Muscle of arm (tissue), 12 donors: Measurements from ENCODE around the gene DIP2B. TPM values are rescaled to one million over a fixed set of nuclear protein-coding genes. Genes with fewer than 3 reads are reported as not detected.
"Not testable (repeated sequence)": the region's sequence is repeated elsewhere in the genome, so short reads cannot be mapped to it uniquely, and the experiment has no call there.

Experiments used
- DNase-seq: peaks from one replicate; pipeline ENCODE4 v3.0.0-alpha.2; 2013
- polyA plus RNA-seq, 12 donors: library from polyadenylated mRNA; unstranded; fragments of 120-200 nt; gene quantifications; one replicate each; pipeline ENCODE4 v1.2.1, GENCODE V29; 2013; ENCODE audit not compliant: insufficient read length in 12 of 12

Gene DIP2B
- polyA plus RNA-seq, 12 donors: 15.2 to 25.8 (median 21.5) TPM; not detected in 1

DNA sequence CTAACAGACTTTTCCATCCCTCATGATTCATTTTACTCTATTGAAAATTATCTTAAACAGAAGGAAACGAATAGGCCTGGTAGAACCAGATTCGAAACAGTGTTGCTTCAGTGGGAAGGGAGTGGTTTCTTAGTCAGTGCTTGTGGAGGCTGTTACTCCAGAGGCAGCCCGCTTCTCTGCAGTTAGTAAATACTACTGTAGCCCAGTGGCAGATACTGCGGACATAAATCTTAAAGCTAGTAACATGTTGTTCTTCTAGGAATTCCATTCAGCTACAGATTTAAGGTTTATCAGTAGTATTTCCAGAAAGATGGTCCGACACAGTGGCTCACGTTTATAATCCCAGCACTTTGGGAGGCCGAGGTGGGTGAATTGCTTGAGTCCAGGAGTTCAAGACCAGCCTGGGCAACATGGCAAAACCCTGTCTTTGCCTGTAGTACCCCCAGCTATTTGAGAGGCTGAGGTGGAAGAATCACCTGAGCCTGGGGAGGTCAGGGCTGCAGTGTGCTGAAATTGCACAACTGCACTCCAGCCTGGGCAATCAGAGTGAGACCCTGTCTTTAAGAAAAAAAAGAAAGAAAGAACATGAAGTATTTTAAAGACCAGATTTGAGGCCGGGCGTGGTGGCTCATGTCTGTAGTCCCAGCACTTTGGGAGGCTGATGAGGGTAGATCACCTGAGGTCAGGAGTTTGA lies 45.9 kb downstream of the DIP2B start:
- DNase-seq: no peak

- DNase-seq: no peak
Observed at GRCh38 chr12:50551866-50552265, 47.1 kb downstream of the DIP2B start.

- no peak for DNase-seq
Observed at GRCh38 chr12:50554651-50555050, 49.9 kb downstream of the DIP2B start.

GRCh38 chr12:50555471-50555885 lies 50.7 kb downstream of the DIP2B start:
- no peak for DNase-seq

DNA sequence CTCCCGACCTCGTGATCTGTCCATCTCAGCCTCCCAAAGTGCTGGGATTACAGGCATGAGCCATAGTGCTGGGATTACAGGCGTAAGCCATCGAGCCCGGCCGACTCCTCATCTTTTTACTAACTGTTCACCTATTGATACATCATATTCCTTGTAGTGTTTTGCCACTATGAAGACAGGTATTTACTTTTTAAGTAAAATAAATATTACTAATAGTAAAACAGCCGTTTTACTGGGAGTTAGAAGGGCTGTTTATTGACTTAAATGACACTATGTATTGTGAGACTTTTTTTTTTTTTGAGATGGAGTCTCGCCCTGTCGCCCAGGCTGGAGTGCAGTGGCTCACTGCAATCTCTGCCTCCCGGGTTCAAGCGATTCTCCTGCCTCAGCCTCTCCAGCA lies 51.5 kb downstream of the DIP2B start:
- no peak for DNase-seq

GRCh38 chr12:50556796-50557195 lies 52.0 kb downstream of the DIP2B start:
- DNase-seq: not testable (repeated sequence)

- no peak for DNase-seq
Observed at GRCh38 chr12:50557421-50557820, 52.6 kb downstream of the DIP2B start.

- DNase-seq: no peak
Observed at GRCh38 chr12:50558970-50559369, 54.2 kb downstream of the DIP2B start.

DNA sequence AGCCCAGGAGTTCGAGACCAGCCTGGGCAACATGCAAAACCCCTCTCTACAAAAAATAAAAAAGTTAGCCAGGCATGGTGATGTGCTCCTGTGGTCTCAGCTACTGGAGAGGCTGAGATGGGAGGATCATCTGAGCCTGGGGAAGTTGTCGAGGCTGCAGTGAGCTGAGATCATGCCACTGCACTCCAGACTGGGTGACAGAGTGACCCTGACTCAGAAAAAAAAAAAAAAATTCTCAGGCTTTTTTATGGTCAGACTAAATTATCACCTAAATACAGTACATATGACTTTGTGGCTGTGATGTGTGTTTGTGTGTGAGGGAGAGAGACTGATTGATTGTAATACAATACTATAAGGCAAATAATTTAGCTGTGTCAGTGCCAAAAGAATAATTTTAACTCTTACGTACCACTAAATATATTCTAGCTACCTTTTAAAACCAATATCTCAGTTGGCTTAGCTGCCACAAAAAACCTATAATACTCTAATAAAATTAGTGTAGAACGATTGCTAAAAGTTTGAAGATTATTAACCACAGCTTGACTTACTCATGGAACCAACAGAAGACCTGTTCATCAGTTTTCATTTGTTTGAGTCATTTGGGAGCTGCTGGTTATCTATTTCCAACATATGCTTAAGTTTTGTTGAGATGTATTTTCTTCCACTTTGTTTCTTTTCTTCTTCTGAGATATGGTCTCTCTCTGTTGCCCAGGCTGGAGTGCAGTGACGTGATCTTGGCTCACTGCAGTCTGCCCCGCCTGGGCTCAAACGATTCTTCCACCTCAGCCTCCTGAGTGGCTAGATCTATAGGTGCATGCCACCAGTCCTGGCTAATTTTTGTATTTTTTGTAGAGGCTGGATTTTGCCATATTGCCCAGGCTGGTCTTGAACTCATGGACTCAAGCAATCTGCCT lies 58.0 kb downstream of the DIP2B start:
- no peak for DNase-seq

DNA sequence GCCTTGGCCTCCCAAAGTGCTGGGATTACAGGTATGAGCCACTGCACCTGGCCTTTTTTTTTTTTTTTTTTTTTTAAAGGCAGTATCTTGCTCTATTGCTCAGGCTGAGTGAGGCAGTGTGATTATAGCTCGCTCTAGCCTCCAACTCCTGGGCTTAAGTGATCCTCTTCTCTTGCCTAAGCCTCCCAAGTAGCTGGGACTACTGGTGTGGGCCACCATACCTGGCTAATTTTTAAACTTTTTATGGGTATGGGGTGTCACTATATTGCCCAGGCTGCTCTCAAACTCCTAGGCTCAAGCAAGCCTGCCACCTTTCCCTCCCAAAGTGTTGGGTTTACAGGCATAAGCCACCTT lies 58.6 kb downstream of the DIP2B start:
- no peak for DNase-seq

DNA sequence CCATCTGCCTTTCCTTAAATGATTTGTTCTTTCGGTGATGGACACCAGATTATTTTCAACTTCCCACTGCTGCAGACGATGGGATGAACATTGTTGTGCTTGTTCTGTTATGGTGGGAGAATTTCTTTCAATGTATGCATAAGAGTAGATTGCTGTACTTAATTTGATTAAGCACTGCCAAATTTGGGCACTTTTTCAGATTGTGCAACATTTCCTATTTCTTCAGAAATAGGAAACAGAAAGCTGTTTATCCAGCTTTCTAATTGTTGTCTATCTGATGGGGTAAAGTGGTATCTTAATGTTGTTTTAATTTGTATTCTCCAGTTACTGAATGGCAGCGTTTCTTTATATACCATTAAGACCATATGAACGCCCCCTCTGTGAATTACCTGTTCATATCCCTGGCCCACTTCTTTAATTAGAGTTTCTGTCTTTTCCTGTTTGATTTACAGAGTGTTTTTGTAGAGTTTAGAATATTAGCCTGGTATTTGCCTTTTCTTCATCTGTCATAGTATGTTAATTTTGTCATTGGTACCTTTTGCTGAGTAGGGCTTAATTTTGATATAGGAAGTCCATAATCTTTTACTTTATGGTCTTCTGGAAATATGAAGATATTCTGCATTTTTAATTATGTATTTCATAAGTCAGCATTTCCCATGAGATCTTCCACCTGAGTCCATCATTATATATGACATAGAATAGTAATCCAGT lies 59.6 kb downstream of the DIP2B start:
- DNase-seq: no peak

DNA sequence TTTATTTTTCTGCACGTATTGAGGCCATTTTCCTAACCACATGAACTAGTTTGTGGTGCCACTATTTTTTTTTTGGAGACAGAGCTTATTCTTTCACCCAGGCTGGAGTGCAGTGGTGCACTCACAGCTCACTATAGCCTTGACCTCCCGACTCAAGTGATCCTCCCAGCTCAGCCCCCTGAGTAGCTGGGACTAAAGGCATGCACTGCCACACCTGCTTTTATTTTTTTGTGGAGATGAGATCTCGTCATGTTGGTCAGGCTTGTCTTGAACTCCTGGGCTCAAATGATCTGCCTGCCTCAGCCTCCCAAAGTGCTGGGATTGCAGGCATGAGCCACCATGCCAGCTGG lies 60.1 kb downstream of the DIP2B start:
- DNase-seq: no peak

DNA sequence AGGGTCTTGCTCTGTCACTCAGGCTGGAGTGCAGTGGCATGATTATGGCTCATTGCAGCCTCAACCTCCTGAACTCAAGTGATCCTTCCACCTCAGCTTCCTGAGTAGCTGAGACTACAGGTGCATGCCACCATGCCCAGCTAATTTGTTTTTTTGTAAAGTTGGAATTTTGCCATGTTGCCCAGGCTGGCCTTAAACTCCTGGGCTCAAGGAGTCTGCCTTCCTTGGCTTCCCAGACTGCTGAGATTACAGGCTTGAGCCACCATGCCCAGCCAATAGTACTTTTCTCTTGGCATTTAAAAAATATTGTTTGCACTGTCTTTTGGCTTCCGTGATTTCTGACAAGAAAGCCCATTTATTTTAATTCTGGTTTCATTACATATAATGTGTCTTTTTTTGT lies 61.3 kb downstream of the DIP2B start:
- no peak for DNase-seq

DNA sequence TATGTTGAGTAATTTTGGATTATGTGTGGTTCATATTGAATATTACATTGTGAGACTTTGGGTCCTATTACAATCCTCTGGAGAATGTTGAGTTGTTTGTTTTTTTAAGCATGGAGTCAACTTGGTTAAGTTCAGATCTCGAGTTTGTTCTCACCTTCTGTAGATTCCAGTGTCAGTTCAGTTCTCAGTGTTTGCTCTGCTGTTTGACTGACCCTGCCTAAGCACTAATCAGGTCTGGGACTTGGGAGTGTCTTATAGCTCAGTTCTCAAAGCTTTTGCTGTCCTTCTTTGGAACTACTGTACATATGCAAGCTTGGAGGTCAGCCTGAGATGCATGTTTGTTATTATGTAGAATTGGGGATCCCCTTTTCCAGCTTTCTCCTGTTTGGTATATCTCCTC lies 63.1 kb downstream of the DIP2B start:
- DNase-seq: no peak

- no peak for DNase-seq
Observed at GRCh38 chr12:50568338-50569091, 63.7 kb downstream of the DIP2B start.

- DNase-seq: no peak
Observed at GRCh38 chr12:50569321-50569720, 64.5 kb downstream of the DIP2B start.

- no peak for DNase-seq
Observed at GRCh38 chr12:50569876-50570275, 65.1 kb downstream of the DIP2B start.

DNA sequence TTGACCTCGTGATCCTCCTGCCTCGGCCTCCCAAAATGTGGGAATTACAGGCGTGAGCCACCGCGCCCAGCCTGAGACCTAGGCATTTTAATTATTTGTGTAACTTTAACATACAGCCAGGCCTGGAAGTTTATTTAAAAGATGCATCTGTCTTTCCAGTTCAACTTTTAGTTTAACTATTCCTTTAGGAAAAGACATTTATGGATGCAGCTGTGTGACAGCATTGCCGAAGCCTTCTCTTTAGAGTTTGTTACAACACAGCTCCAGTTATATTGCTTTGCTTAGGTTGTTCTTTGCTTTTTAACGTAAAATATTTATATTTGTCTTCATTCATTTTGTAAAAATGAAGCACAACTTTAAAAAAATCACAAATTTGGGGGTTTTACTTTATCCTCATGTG lies 67.0 kb downstream of the DIP2B start:
- no peak for DNase-seq

DNA sequence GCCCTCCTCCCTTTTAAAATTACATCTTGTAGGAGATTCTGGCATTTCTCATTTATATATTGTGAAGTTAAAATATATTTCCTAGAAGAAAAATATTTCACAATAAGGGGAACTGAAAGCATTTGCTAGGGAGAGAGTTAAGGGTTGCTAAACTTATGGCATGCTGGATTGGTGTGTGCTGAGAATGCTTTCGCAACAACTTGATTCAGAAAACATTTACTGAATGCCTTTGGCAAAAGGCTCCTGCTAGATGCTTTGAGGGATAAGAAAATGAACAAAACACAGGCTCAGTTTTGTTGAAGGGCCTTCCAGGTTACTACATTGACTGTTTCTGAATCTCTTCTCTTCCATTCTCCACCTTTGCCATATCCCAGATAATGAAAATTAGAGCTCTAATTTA lies 67.5 kb downstream of the DIP2B start:
- peak; percentile 64 for DNase-seq

DNA sequence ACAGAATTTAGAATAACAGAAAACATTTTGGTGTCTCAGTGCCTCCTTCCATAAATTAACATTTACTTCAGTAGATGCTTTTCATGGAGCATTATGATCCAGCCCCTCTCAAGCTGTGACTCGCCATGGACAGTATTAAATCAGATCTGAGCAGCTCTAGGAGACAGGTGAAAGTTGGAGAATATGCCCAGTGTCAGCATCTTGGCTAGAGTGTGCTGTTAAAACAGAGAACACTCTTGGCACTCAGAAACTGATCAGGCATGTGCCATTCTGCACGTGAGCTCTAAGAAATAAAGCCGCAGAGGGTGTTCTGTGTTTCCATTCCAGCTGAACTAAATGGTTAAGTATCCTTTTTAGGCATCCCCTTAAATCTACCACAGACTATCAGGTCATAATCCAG lies 68.0 kb downstream of the DIP2B start:
- DNase-seq: no peak

DNA sequence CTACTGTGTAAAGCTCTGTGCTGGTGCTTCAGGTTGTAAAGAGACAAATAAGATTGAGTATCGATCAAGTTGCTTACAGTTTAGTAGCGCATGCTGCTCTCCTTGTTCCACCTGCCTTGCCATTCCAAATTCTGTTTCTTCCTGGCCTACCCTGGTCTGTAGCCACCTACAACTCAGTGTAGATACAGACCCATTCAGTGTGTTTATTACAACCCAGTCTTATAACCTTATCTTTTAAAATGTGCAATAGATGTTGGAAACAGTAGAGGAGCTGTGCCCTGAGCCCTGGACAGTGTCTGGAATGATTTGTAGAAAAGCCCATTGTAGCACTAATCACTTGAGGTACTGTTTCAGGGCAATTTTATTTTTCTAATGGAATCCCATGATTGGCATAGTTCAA lies 68.5 kb downstream of the DIP2B start:
- no peak for DNase-seq
